GM23338 (cell line): ENCODE data around the gene MPST. TPM values are rescaled to one million over a fixed set of nuclear protein-coding genes. Genes with fewer than 3 reads are reported as not detected.

Source experiments
- ATAC-seq: fragments of 200-7000 bp; cut with Tn5 transposase; 3 replicates; pipeline ENCODE4 v1.9.1; 2020
- DNase-seq: peaks from one replicate; pipeline ENCODE4 v3.0.0-alpha.2; 2015; ENCODE audit warnings: low spot score
- H2AFZ ChIP-seq: fragments of 200-600 bp; sonication (generic); 2 replicates; pipeline ENCODE4 v1.8.0; 2016; ENCODE audit warnings: antibody characterized with exemption, mild to moderate bottlenecking, moderate library complexity
- H3F3A ChIP-seq: fragments of 200-600 bp; sonication (generic); replicated peaks from 2 replicates; pipeline ENCODE4 v1.8.0; 2017; ENCODE audit warnings: antibody characterized with exemption, mixed run types, low read depth
- H3K27ac ChIP-seq: fragments of 200-600 bp; sonication (generic); 2 replicates; pipeline ENCODE4 v1.6.1; 2016; ENCODE audit warnings: low read depth
- H3K27me3 ChIP-seq: fragments of 200-600 bp; sonication (generic); 2 replicates; pipeline ENCODE4 v1.8.0; 2016; ENCODE audit warnings: mild to moderate bottlenecking, mixed run types, moderate library complexity; ENCODE audit not compliant: insufficient read depth
- H3K36me3 ChIP-seq: fragments of 200-600 bp; sonication (generic); 2 replicates; pipeline ENCODE4 v1.8.0; 2016; ENCODE audit warnings: mild to moderate bottlenecking; ENCODE audit not compliant: insufficient read depth
- H3K4me1 ChIP-seq: fragments of 200-600 bp; sonication (generic); 2 replicates; pipeline ENCODE4 v1.8.0; 2016; ENCODE audit warnings: mild to moderate bottlenecking, moderate library complexity; ENCODE audit not compliant: insufficient read depth
- H3K4me2 ChIP-seq: fragments of 200-600 bp; sonication (generic); 2 replicates; pipeline ENCODE4 v1.7.1; 2017; ENCODE audit warnings: mixed run types
- H3K4me3 ChIP-seq: fragments of 200-600 bp; sonication (generic); 2 replicates; pipeline ENCODE4 v1.6.1; 2016; ENCODE audit warnings: mixed run types
- H3K79me2 ChIP-seq: fragments of 200-600 bp; sonication (generic); replicated peaks from 2 replicates; pipeline ENCODE4 v1.8.0; 2017; ENCODE audit warnings: mild to moderate bottlenecking; ENCODE audit not compliant: insufficient read depth
- H3K9me2 ChIP-seq: fragments of 200-600 bp; sonication (generic); 2 replicates; pipeline ENCODE4 v1.8.0; 2017; ENCODE audit not compliant: insufficient read depth
- H4K20me1 ChIP-seq: fragments of 200-600 bp; sonication (generic); replicated peaks from 2 replicates; pipeline ENCODE4 v1.8.0; 2017; ENCODE audit warnings: mild to moderate bottlenecking; ENCODE audit not compliant: insufficient read depth
- H3K27ac Mint-ChIP-seq: 2 replicates; pipeline ENCODE4 v1.8.0; 2020; ENCODE audit warnings: inconsistent platforms, mild to moderate bottlenecking, moderate library complexity, mixed read lengths
- H3K27me3 Mint-ChIP-seq: 3 replicates; pipeline ENCODE4 v1.8.0; 2022; ENCODE audit warnings: low read depth, mild to moderate bottlenecking, moderate library complexity, mixed read lengths, inconsistent platforms; ENCODE audit not compliant: insufficient read depth, poor library complexity
- H3K36me3 Mint-ChIP-seq: 3 replicates; pipeline ENCODE4 v1.8.0; 2021; ENCODE audit warnings: low read depth, mild to moderate bottlenecking, inconsistent platforms, moderate library complexity, mixed read lengths
- H3K4me1 Mint-ChIP-seq: 3 replicates; pipeline ENCODE4 v1.8.0; 2020; ENCODE audit warnings: mild to moderate bottlenecking, inconsistent platforms, mixed read lengths
- H3K4me3 Mint-ChIP-seq: 3 replicates; pipeline ENCODE4 v1.8.0; 2021; ENCODE audit warnings: moderate library complexity, mild to moderate bottlenecking, inconsistent platforms, mixed read lengths
- H3K9me3 Mint-ChIP-seq: 3 replicates; pipeline ENCODE4 v1.8.0; 2020; ENCODE audit warnings: moderate library complexity, mild to moderate bottlenecking, inconsistent platforms, mixed read lengths
- CREB1 ChIP-seq: fragments of 250-450 bp; sonication (Bioruptor Pico); IDR thresholded peaks from 2 replicates; pipeline ENCODE4 v1.5.0; 2020; ENCODE audit warnings: low read depth, mild to moderate bottlenecking, moderate library complexity
- ETS1 ChIP-seq: IDR thresholded peaks from 2 replicates; pipeline ENCODE4 v1.6.1; 2016; ENCODE audit warnings: antibody characterized with exemption
- EZH2 ChIP-seq: fragments of 200-600 bp; sonication (generic); IDR thresholded peaks from one replicate; pipeline ENCODE4 v1.8.0; 2017; ENCODE audit warnings: antibody characterized with exemption, mild to moderate bottlenecking, low read depth; ENCODE audit not compliant: unreplicated experiment
- EZH2phosphoT487 ChIP-seq: fragments of 200-600 bp; sonication (generic); IDR thresholded peaks from one replicate; pipeline ENCODE4 v1.8.1; 2018; ENCODE audit warnings: antibody characterized with exemption; ENCODE audit not compliant: unreplicated experiment
- JUNB ChIP-seq: IDR thresholded peaks from one replicate; pipeline ENCODE4 v1.6.1; 2016; ENCODE audit warnings: antibody characterized with exemption; ENCODE audit not compliant: unreplicated experiment
- NANOG ChIP-seq: IDR thresholded peaks from 2 replicates; pipeline ENCODE4 v1.6.1; 2016; ENCODE audit warnings: antibody characterized with exemption, borderline replicate concordance
- POLR2AphosphoS5 ChIP-seq: IDR thresholded peaks from 2 replicates; pipeline ENCODE4 v1.6.1; 2016; ENCODE audit warnings: antibody characterized with exemption, low read depth
- STAT1 ChIP-seq: IDR thresholded peaks from one replicate; pipeline ENCODE4 v1.6.1; 2016; ENCODE audit warnings: antibody characterized with exemption; ENCODE audit not compliant: unreplicated experiment
- ZNF114 ChIP-seq: fragments of 250-450 bp; sonication (Bioruptor Pico); IDR thresholded peaks from 2 replicates; pipeline ENCODE4 v1.5.0; 2020; ENCODE audit warnings: mild to moderate bottlenecking, moderate library complexity
- ZNF331 ChIP-seq: fragments of 250-450 bp; sonication (Bioruptor Pico); IDR thresholded peaks from 2 replicates; pipeline ENCODE4 v1.5.0; 2020; ENCODE audit warnings: low read depth, mild to moderate bottlenecking, moderate library complexity
- polyA plus RNA-seq: library from polyadenylated mRNA; unstranded; fragments of >200 nt; fragmentation: Nextera tagmentation; extraction: Ambion mirVana; gene quantifications from 2 replicates; pipeline ENCODE4 v1.2.1, GENCODE V29; 2016
- total RNA-seq: library from RNA; depleted of rRNA; stranded (reverse); fragments of >200 nt; shearing (Covaris generic); gene quantifications from 2 replicates; pipeline ENCODE4 v1.2.3, GENCODE V29; 2014

MPST gene
- total and polyA plus RNA-seq, 2 experiments from 2014 or later: 86.2 to 158 TPM

- H3K27ac Mint-ChIP-seq: no peak overlapping the region
- Histone ChIP-seq H3K27me3 (no peaks in the 10 kb centered on the region), H3K4me3 (no peak overlapping the region), H3K9me2 (no peaks in the 10 kb centered on the region), H3F3A (no peaks in the 10 kb centered on the region), H3K79me2 (peaks cover 4% of the 10 kb centered on the region; the same call in 1 of the 2 replicates), H4K20me1 (no peaks in the 10 kb centered on the region; the same call in 1 of the 2 replicates), H3K27ac (no peak overlapping the region), H3K4me2 (no peak overlapping the region), H3K36me3 (no peaks in the 10 kb centered on the region), H2AFZ (no peak overlapping the region), H3K4me1 (0 out of 2 replicates have a peak, but pooled peaks cover 4% of the 10 kb centered on the region)
- H3K9me3 Mint-ChIP-seq: no peaks in the 10 kb centered on the region; the same call in 2 of the 3 replicates
- peaks cover 14% of the 10 kb centered on the region; the same call in 2 of the 3 replicates for H3K36me3 Mint-ChIP-seq
- TF ChIP-seq ETS1 (no peak), NANOG (no peak), JUNB (no peak), ZNF331 (CRISPR knock-in tag) (no peak), CREB1 (CRISPR knock-in tag) (no peak), EZH2 (no peak), EZH2phosphoT487 (no peak), POLR2AphosphoS5 (no peak)
- H3K4me3 Mint-ChIP-seq: no peak overlapping the region
- DNase-seq (no peak), ATAC-seq (no peak)
- H3K27me3 Mint-ChIP-seq: peaks cover 14% of the 10 kb centered on the region
- peaks cover 7% of the 10 kb centered on the region; the same call in 2 of the 3 replicates for H3K4me1 Mint-ChIP-seq
Observed at GRCh38 chr22:37012956-37013355, 6.6 kb upstream of the MPST start.

- H3K27me3 Mint-ChIP-seq: peaks cover 7% of the 10 kb centered on the region
- Histone ChIP-seq H3K36me3 (no peaks in the 10 kb centered on the region), H3K27ac (no peak overlapping the region)
Observed at GRCh38 chr22:37014415-37014806, 5.1 kb upstream of the MPST start.

More at GRCh38 chr22:37014415-37014806, 5.1 kb upstream of the MPST start:
- DNase-seq (no peak), ATAC-seq (no peak)
- H3K36me3 Mint-ChIP-seq: peaks cover 14% of the 10 kb centered on the region; the same call in 2 of the 3 replicates
- H3K4me3 Mint-ChIP-seq: no peak overlapping the region
- no peaks in the 10 kb centered on the region; the same call in 2 of the 3 replicates for H3K9me3 Mint-ChIP-seq
- no peak overlapping the region for H3K27ac Mint-ChIP-seq
- no peak overlapping the region for H2AFZ ChIP-seq
- H3K4me2 ChIP-seq: no peak overlapping the region
- TF ChIP-seq NANOG: no peak
- TF ChIP-seq EZH2phosphoT487: no peak
- TF ChIP-seq STAT1: no peak
- no peak for TF ChIP-seq ZNF114 (CRISPR knock-in tag)
- no peak for TF ChIP-seq JUNB
- TF ChIP-seq ZNF331 (CRISPR knock-in tag): no peak
- peaks cover 9% of the 10 kb centered on the region; the same call in 1 of the 2 replicates for H3K79me2 ChIP-seq
- no peaks in the 10 kb centered on the region; the same call in 1 of the 2 replicates for H4K20me1 ChIP-seq
- 0 out of 2 replicates have a peak, but pooled peaks cover 4% of the 10 kb centered on the region for H3K4me1 ChIP-seq
- H3K27me3 ChIP-seq: no peaks in the 10 kb centered on the region
- H3K9me2 ChIP-seq: no peaks in the 10 kb centered on the region
- no peak overlapping the region for H3K4me3 ChIP-seq
- H3F3A ChIP-seq: no peaks in the 10 kb centered on the region
- peaks cover 7% of the 10 kb centered on the region; the same call in 2 of the 3 replicates for H3K4me1 Mint-ChIP-seq
